Measurements from ENCODE around the gene NEGR1.
A peak's percentile ranks its signal among the peaks of the same experiment; 100 is the strongest.

The NEGR1 gene

DNA sequence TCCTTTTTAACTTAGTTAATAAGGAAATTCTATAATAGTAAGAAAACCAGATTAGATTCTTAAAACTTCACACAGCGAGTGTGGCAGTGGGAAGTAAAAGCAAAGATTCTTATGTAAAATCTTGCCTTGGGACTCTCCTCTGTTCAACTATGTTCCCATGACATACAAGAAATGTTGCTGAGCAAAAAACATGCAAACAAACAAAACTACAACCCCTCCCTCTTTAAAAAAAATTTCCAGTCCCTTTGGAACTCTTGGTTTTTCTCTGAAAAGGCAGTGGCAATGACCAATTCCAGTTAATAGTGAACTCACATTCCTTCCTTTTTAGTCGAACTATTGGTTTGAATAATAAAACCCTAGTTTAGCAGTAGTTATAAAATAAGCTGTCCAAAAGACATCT lies 748.4 kb downstream of the NEGR1 start:
- TF ChIP-seq, protein P1, sequence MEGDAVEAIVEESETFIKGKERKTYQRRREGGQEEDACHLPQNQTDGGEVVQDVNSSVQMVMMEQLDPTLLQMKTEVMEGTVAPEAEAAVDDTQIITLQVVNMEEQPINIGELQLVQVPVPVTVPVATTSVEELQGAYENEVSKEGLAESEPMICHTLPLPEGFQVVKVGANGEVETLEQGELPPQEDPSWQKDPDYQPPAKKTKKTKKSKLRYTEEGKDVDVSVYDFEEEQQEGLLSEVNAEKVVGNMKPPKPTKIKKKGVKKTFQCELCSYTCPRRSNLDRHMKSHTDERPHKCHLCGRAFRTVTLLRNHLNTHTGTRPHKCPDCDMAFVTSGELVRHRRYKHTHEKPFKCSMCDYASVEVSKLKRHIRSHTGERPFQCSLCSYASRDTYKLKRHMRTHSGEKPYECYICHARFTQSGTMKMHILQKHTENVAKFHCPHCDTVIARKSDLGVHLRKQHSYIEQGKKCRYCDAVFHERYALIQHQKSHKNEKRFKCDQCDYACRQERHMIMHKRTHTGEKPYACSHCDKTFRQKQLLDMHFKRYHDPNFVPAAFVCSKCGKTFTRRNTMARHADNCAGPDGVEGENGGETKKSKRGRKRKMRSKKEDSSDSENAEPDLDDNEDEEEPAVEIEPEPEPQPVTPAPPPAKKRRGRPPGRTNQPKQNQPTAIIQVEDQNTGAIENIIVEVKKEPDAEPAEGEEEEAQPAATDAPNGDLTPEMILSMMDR (IDR thresholded peaks at IDR 0.05; ENCODE audit: insufficient read depth, low read length, missing control alignments) = no peak
- DNase-seq (ENCODE audit: low read depth, low spot score) = no peak
- CTCF ChIA-PET = interaction anchor here (0.8 kb wide), 1 partner anchor 13 kb away, joined by 4 read pairs; no protein-coding TSS in a partner anchor
- POLR2A ChIA-PET = no interaction called here
- H3K4me3 ChIP-seq (ENCODE audit: low read depth, low read length) = no peak overlapping the region

DNA sequence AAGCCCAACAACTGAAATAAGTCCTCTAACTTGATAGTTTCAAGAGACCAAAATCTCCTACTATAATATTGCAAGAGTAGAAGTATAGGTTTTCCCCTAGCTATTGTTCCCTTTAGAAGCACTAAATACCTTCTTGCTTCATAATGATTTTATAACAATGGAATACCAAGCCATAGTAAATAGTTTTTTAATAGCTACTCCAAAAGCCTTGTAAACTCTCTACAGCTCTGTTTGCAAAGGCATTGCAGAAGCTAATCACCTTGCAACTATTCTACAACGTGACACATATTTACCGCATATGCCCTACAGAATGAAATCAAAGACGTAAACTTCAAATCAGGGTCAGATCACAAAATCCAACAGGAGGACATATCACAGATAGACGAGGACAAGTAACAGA lies 750.0 kb downstream of the NEGR1 start:
- ChIA-PET POLR2A (no interaction called here), CTCF (no interaction called here)
- DNase-seq (ENCODE audit: low read depth, low spot score) = no peak
- no peak overlapping the region for H3K4me3 ChIP-seq (ENCODE audit: low read depth, low read length)
- TF ChIP-seq, protein P1 (IDR thresholded peaks at IDR 0.05; ENCODE audit: insufficient read depth, low read length, missing control alignments) = no peak

DNA sequence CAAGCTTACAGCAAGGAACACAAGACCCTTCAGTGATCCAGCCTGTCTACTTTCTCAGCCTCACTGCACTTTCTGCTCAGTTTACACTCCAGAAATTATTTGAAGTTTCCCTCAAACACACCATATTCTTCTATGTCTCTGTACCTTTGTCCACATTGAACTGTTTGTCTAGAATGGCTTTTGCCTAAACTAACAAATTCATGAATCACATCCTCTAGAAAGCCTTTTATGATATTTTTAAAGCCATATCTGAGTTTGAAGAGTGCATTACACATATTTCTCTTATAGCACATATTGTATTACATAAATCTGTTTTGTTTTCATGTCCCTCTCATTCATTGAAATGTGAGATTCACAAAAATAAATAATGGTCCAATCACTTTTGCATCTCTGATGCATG lies 755.5 kb downstream of the NEGR1 start:
- TF ChIP-seq, protein P1 (IDR thresholded peaks at IDR 0.05; ENCODE audit: insufficient read depth, low read length, missing control alignments) = no peak
- CTCF ChIA-PET = no interaction called here
- H3K4me3 ChIP-seq (ENCODE audit: low read depth, low read length) = no peak overlapping the region
- POLR2A ChIA-PET = no interaction called here
- no peak for DNase-seq (ENCODE audit: low read depth, low spot score)

DNA sequence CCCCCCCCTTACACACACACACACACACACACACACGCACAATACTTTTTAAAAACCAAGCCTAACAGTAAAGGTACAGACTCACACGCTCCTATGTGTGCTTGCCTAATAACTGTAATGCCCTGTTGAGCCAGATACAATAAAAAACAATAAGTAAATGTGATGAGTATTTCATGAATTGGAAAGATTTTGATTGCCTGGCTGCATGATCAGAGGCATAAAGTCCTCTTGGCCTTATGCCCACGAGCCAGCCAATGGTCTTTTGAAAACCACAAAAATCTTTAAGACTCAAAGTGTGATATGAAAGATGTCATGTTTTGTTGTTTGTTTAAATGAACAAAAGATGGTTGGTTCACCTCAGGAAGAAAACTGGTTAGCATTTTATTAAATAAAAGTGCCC lies 759.6 kb downstream of the NEGR1 start:
- CTCF ChIA-PET = no interaction called here
- no peak for DNase-seq (ENCODE audit: low read depth, low spot score)
- TF ChIP-seq, protein P1 (IDR thresholded peaks at IDR 0.05; ENCODE audit: insufficient read depth, low read length, missing control alignments) = no peak
- POLR2A ChIA-PET = no interaction called here
- no peak overlapping the region for H3K4me3 ChIP-seq (ENCODE audit: low read depth, low read length)

DNA sequence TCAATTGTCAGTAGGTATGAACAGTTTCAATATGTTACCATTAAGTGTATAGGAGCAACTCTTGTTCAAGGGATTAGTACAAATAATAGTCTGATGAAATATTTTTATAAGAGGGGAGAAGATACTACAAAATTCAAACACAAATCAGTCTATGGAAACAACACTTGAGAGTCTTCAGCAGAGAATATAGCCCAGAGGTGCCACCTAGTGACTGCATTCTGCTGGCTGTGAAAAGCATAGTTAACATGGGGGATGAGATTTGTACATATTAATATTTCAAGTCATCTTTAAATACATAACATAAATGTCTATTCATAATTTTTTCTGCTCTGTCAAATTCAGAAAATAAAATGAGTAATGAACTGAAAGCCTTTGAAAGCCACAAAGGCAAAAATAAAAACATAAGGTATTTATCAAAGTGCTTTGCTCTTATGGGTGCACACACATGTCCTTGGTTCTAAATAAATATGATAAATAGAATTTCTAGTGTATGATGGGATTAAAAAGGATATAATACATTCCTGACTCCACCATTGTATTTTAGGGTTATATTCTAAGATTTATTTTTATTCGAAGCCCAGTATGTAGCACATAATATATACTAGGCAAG lies 760.6 kb downstream of the NEGR1 start:
- POLR2A ChIA-PET = no interaction called here
- CTCF ChIA-PET = interaction anchor here (1.2 to 2.3 kb wide), 2 partner anchors 13 to 428 kb away, joined by 3 to 16 read pairs; no protein-coding TSS in a partner anchor
- no peak overlapping the region for H3K4me3 ChIP-seq (ENCODE audit: low read depth, low read length)
- peak; percentile 3 for DNase-seq (ENCODE audit: low read depth, low spot score)
- TF ChIP-seq, protein P1 (IDR thresholded peaks at IDR 0.05; ENCODE audit: insufficient read depth, low read length, missing control alignments) = peak; percentile 66

DNA sequence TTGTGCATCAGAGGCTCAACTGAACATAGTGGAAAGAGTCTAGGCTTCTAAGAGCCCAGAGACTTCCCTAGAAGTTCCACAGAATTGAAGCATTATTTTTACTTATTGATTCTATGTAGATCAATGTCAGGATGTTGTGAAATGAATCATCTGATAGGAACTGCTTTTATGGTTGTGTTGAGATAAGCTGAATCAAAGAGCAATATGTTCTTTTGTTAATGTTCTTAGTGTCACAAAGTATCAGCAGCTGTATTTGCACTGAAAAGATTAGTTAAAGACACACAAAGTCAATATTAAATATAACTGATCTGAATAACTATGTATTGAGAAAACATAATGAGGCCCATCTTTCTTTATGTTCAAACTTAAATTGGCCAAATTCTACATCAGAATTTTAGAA lies 770.8 kb downstream of the NEGR1 start:
- TF ChIP-seq, protein P1 (IDR thresholded peaks at IDR 0.05; ENCODE audit: insufficient read depth, low read length, missing control alignments) = no peak
- DNase-seq (ENCODE audit: low read depth, low spot score) = no peak
- ChIA-PET POLR2A (no interaction called here), CTCF (no interaction called here)
- H3K4me3 ChIP-seq (ENCODE audit: low read depth, low read length) = no peak overlapping the region

All from AG04449 (cell line).